H1 (cell line): ENCODE measurements around the gene FAM228B. TPM values are rescaled to one million over a fixed set of nuclear protein-coding genes. Genes with fewer than 3 reads are reported as not detected.

Experiments used
- HDAC2 ChIP-seq, 2 experiments: fragments of 300-600 bp in 1 of 2; sonication (generic) in 1 of 2; IDR thresholded peaks; 2 replicates each; pipeline ENCODE4 v1.6.1; 2011 to 2012; ENCODE audit warnings: low read depth in 2 of 2, low read length in 2 of 2, mild to moderate bottlenecking in 2 of 2, moderate library complexity in 2 of 2, borderline replicate concordance in 1 of 2, inconsistent platforms in 1 of 2
- RAD21 ChIP-seq, 2 experiments: IDR thresholded peaks in 1 of 2; conservative IDR thresholded peaks in 1 of 2; 2 replicates each; pipeline ENCODE4 v1.6.1; 2011; ENCODE audit warnings: low read depth in 2 of 2, low read length in 2 of 2, improper control_type of control experiment in 1 of 2, inconsistent platforms in 1 of 2, mild to moderate bottlenecking in 1 of 2, moderate library complexity in 1 of 2
- polyA plus RNA-seq, 7 experiments: library from polyadenylated mRNA; depleted of rRNA in 3 of 7; stranded (reverse) in 5 of 7; unstranded in 2 of 7; fragments of >200 nt in 5 of 7; fragments of 200-250 nt in 2 of 7; gene quantifications; 1 replicate in 5 of 7; 2 replicates in 1 of 7; 4 replicates in 1 of 7; pipeline versions ENCODE4 v1.2.1 to v1.2.3, GENCODE V29; 2011 to 2013; ENCODE audit warnings: missing spikeins in 2 of 7, mixed read lengths in 2 of 7
- total RNA-seq: library from RNA; stranded (reverse); fragmentation: NEBNext Ultra II Directional; extraction: Animal tissue kit (Norgen Biotek cat#: 25700); gene quantifications from 2 replicates; pipeline ENCODE4 v1.2.1, GENCODE V29; 2021

The FAM228B gene
- total and polyA plus RNA-seq, 2 of the 8 experiments (the other 6 are each of a cell fraction or from before 2014, with no cell fraction given), result 1.4 to 3.2 TPM

- TF ChIP-seq HDAC2 (IDR thresholded peaks at IDR 0.05; ENCODE audit: borderline replicate concordance in 1 of 2, low read depth in 2 of 2, low read length in 2 of 2) (no peak), RAD21 (IDR thresholded peaks at IDR 0.05 in 1 of 2, conservative IDR thresholded peaks at IDR 0.05 in 1 of 2; ENCODE audit: low read depth in 2 of 2, low read length in 2 of 2) (no peak)
These were observed 19.1 kb upstream of the FAM228B start (continued) for GRCh38 chr2:24104110-24104650.
